K562 (cell line): Measurements from ENCODE around the gene GCDH. TPM values are rescaled to one million over a fixed set of nuclear protein-coding genes. Genes with fewer than 3 reads are reported as not detected.

Source experiments
- ATAC-seq: fragments of 200-7000 bp; cut with Tn5 transposase; 3 replicates; pipeline ENCODE4 v1.9.1; 2020; ENCODE audit warnings: moderate library complexity
- BruUV-seq: library from RNA; stranded (reverse); fragments of 400-500 nt; replicated peaks from 2 replicates; lab custom pipeline; 2021; lab: Mats Ljungman, UMichigan
- CTCF ChIA-PET: fragments of 300-600 bp; formaldehyde crosslinking; extraction: SDS; loops from one replicate; lab custom pipeline; 2021; ENCODE audit warnings: low intra/inter-chr PET ratio; lab: Yijun Ruan, JAX
- POLR2A ChIA-PET: fragments of 300-600, 350-650 bp; sonication (Branson Sonifier 250); formaldehyde crosslinking; extraction: SDS; loops from one replicate; lab custom pipeline; 2021; ENCODE audit warnings: antibody characterized with exemption, inconsistent platforms; lab: Yijun Ruan, JAX
- DNase-seq, 4 experiments: peaks; one replicate each; pipeline versions ENCODE4 v3.0.0 to v3.0.0-alpha.2; 2011 to 2018; ENCODE audit warnings: low spot score in 3 of 4, mixed read lengths in 3 of 4; ENCODE audit errors: extremely low read depth in 1 of 4
- FAIRE-seq: peaks from 2 replicates; lab custom pipeline; 2011; peaks lifted over from hg19 to GRCh38; lab: Jason Lieb, UNC
- H2AFZ ChIP-seq: 2 replicates; pipeline ENCODE4 v1.6.0; 2011; ENCODE audit warnings: low read depth, low read length, control low read depth, inconsistent platforms
- H3K27ac ChIP-seq: fragments of 200-600 bp; 3 replicates; pipeline ENCODE4 v1.8.0; 2011; ENCODE audit warnings: low read depth, mild to moderate bottlenecking, control low read depth, inconsistent platforms, low read length, moderate library complexity, mixed read lengths; ENCODE audit errors: extremely low read depth
- H3K27me3 ChIP-seq, 2 experiments: fragments of 300-600 bp in 1 of 2; 2 replicates in 1 of 2; 3 replicates in 1 of 2; pipeline versions ENCODE4 v1.6.0 to v1.8.0; 2011; ENCODE audit warnings: inconsistent platforms in 2 of 2, low read length in 2 of 2, mild to moderate bottlenecking in 1 of 2, mixed read lengths in 1 of 2, moderate library complexity in 1 of 2; ENCODE audit not compliant: control insufficient read depth in 2 of 2, insufficient read depth in 2 of 2
- H3K36me3 ChIP-seq: fragments of 300-600 bp; 3 replicates; pipeline ENCODE4 v1.8.0; 2011; ENCODE audit warnings: mild to moderate bottlenecking, low read length, inconsistent platforms; ENCODE audit not compliant: control insufficient read depth, insufficient read depth
- H3K4me1 ChIP-seq, 2 experiments: fragments of 200-600 bp in 1 of 2; replicated peaks in 1 of 2; 2 replicates in 1 of 2; 3 replicates in 1 of 2; pipeline versions ENCODE4 v1.5.1 to v1.8.0; 2011; ENCODE audit warnings: inconsistent platforms in 2 of 2, low read length in 2 of 2, mild to moderate bottlenecking in 1 of 2, mixed read lengths in 1 of 2, moderate library complexity in 1 of 2; ENCODE audit not compliant: control insufficient read depth in 2 of 2, insufficient read depth in 2 of 2
- H3K4me2 ChIP-seq: 2 replicates; pipeline ENCODE4 v1.6.1; 2011; ENCODE audit warnings: low read length, control low read depth, inconsistent platforms, mixed read lengths; ENCODE audit not compliant: insufficient read depth
- H3K4me3 ChIP-seq: fragments of 200-600 bp; sonication (generic), shearing (Covaris generic); 2 replicates; pipeline ENCODE4 v1.5.1; 2016; ENCODE audit warnings: control low read depth, inconsistent platforms
- H3K79me2 ChIP-seq: fragments of 200-600 bp; 3 replicates; pipeline ENCODE4 v1.8.0; 2011; ENCODE audit warnings: low read length, inconsistent platforms; ENCODE audit not compliant: control insufficient read depth, insufficient read depth
- H3K9ac ChIP-seq, 2 experiments: 2 replicates each; pipeline versions ENCODE4 v1.6.0 to v1.6.1; 2011; ENCODE audit warnings: low read depth in 2 of 2, low read length in 2 of 2, control low read depth in 1 of 2, inconsistent platforms in 1 of 2, mild to moderate bottlenecking in 1 of 2, mixed read lengths in 1 of 2; ENCODE audit not compliant: insufficient read depth in 1 of 2
- H3K9me1 ChIP-seq: one replicate; pipeline ENCODE4 v1.6.0; 2011; ENCODE audit warnings: inconsistent platforms, mild to moderate bottlenecking, low read length, moderate library complexity; ENCODE audit not compliant: control insufficient read depth, insufficient read depth
- H3K9me3 ChIP-seq: replicated peaks from 2 replicates; pipeline ENCODE4 v1.5.1; 2011; ENCODE audit warnings: low read depth, low read length, inconsistent platforms; ENCODE audit not compliant: control insufficient read depth, insufficient read depth
- H4K20me1 ChIP-seq: replicated peaks from 2 replicates; pipeline ENCODE4 v1.6.1; 2011; ENCODE audit warnings: low read length, inconsistent platforms, mixed read lengths; ENCODE audit not compliant: control insufficient read depth, insufficient read depth
- BRD4 ChIP-seq: fragments of 200-600 bp; sonication (generic); IDR thresholded peaks from 2 replicates; pipeline ENCODE4 v1.6.1; 2017; ENCODE audit warnings: inconsistent platforms
- PHTF2 ChIP-seq: fragments of 250-450 bp; sonication (Bioruptor Pico); IDR thresholded peaks from 2 replicates; pipeline ENCODE4 v1.5.0; 2021; ENCODE audit warnings: mild to moderate bottlenecking
- PRPF4 ChIP-seq: fragments of 200-400 bp; formaldehyde crosslinking; IDR thresholded peaks from one replicate; pipeline ENCODE4 v1.6.1; 2017; ENCODE audit warnings: low read length, low read depth, mild to moderate bottlenecking; ENCODE audit not compliant: insufficient read depth, poor library complexity, severe bottlenecking
- SAFB ChIP-seq: fragments of 200-400 bp; formaldehyde crosslinking; IDR thresholded peaks from 2 replicates; pipeline ENCODE4 v1.6.1; 2017; ENCODE audit warnings: low read depth, low read length, borderline replicate concordance
- SIX5 ChIP-seq, 2 experiments: IDR thresholded peaks; 2 replicates each; pipeline ENCODE4 v1.6.1; 2011; ENCODE audit warnings: low read length in 2 of 2, borderline replicate concordance in 1 of 2, low read depth in 1 of 2, mild to moderate bottlenecking in 1 of 2, moderate library complexity in 1 of 2; ENCODE audit not compliant: insufficient read depth in 1 of 2
- SMARCA4 ChIP-seq: fragments of 450-650 bp; IDR thresholded peaks from 2 replicates; pipeline ENCODE4 v1.6.1; 2016
- SMARCA5 ChIP-seq: fragments of 450-650 bp; IDR thresholded peaks from 2 replicates; pipeline ENCODE4 v1.6.1; 2016
- THRAP3 ChIP-seq: fragments of 450-650 bp; IDR thresholded peaks from 2 replicates; pipeline ENCODE4 v1.6.1; 2016; ENCODE audit warnings: mild to moderate bottlenecking, inconsistent platforms, borderline replicate concordance
- TRIM28 ChIP-seq: fragments of 450-650 bp; IDR thresholded peaks from 2 replicates; pipeline ENCODE4 v1.6.1; 2017
- ZNF143 ChIP-seq: sonication (generic); formaldehyde crosslinking; IDR thresholded peaks from 2 replicates; pipeline ENCODE4 v1.9.0; 2022; ENCODE audit warnings: mild to moderate bottlenecking, missing genetic modification reagents
- ZNF830 ChIP-seq: fragments of 250-450 bp; sonication (Bioruptor Pico); IDR thresholded peaks from 2 replicates; pipeline ENCODE4 v1.5.0; 2021; ENCODE audit warnings: mild to moderate bottlenecking
- ZSCAN29 ChIP-seq: fragments of 450-650 bp; IDR thresholded peaks from 2 replicates; pipeline ENCODE4 v1.6.1; 2017
- WGBS: fragments of 100-300 bp; shearing (Covaris generic); methylation state at CpG from one replicate; pipeline ENCODE4 v1.1.6; 2016; ENCODE audit warnings: low coverage, mixed read lengths; ENCODE audit not compliant: insufficient coverage; ENCODE audit errors: missing lambda C conversion rate; 5-methylcytosine and 5-hydroxymethylcytosine counted together
- in situ Hi-C: fragments of 300-500 bp; cut with MboI; formaldehyde crosslinking; loops from 4 replicates; pipeline ENCODE4 v1.15.0; 2018; ENCODE audit warnings: inconsistent platforms, mixed read lengths
- intact Hi-C: fragments of 100-400 bp; cut with micrococcal nuclease; formaldehyde crosslinking; loops from 2 replicates; pipeline ENCODE4 v1.14.2; 2022
- polyA plus RNA-seq, 8 experiments: library from polyadenylated mRNA; depleted of rRNA in 4 of 8; stranded (reverse) in 5 of 8; unstranded in 3 of 8; fragments of >200 nt; fragmentation: Nextera tagmentation in 2 of 8; fragmentation: Illumina TruSeq in 1 of 8; extraction: Ambion mirVana in 2 of 8; extraction: Trizol in 1 of 8; gene quantifications; 2 replicates each; pipeline versions ENCODE4 v1.2.1 to v1.2.3, GENCODE V29; 2011 to 2014; ENCODE audit warnings: inconsistent platforms in 1 of 8, missing spikeins in 1 of 8
- total RNA-seq, 7 experiments: library from RNA; depleted of rRNA in 6 of 7; stranded (reverse); fragments of >200 nt in 6 of 7; fragmentation: Illumina TruSeq in 2 of 7; extraction: Trizol in 2 of 7; gene quantifications; 2 replicates each; pipeline versions ENCODE4 v1.2.1 to v1.2.3, GENCODE V29; 2011 to 2021; ENCODE audit warnings: low replicate concordance in 1 of 7
- TF ChIP-seq, protein P1 (sequence below): fragments of 450-650 bp; IDR thresholded peaks from 2 replicates; pipeline ENCODE4 v1.6.1; 2016; ENCODE audit warnings: antibody characterized with exemption
- TF ChIP-seq, protein P2 (sequence below): fragments of 250-450 bp; sonication (Bioruptor Pico); IDR thresholded peaks from 2 replicates; pipeline ENCODE4 v1.5.0; 2021
- TF ChIP-seq, protein P3 (sequence below): fragments of 450-650 bp; IDR thresholded peaks from 2 replicates; pipeline ENCODE4 v1.6.1; 2018; ENCODE audit not compliant: partially characterized antibody

The GCDH gene
- total and polyA plus RNA-seq, 9 of the 15 experiments (the other 6 are each of a cell fraction or from before 2014, with no cell fraction given): 2.9 to 50.8 (median 19.1) TPM

DNA sequence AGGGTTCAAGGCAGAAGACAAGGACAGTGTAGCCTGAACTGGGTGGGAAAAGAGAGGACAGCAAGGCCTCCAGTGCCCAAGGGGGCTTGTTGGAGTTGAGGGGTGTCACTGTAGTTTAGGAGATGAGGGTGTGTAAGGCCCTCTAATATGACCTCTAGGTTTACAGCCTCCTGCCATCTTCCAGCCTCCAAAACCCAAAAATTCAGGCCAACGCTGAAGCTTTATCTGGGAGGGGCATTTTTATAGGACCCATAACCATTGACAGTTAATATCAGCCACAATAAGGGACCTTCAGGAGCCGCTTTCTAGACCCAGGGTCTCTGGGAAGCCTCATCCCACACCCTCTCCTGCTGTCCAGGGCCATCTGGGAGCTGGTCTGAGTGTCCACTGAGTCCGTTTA is 6.8 kb upstream of the GCDH start (continued):
- TF ChIP-seq PRPF4: no peak
- 0 out of 2 replicates have a peak, but pooled peaks have one; percentile 8 for TF ChIP-seq TRIM28
- peak; percentile 49; the same call in 1 of the 2 replicates for TF ChIP-seq BRD4
- 0 out of 2 replicates have a peak, but pooled peaks have one; percentile 28 for TF ChIP-seq THRAP3

DNA sequence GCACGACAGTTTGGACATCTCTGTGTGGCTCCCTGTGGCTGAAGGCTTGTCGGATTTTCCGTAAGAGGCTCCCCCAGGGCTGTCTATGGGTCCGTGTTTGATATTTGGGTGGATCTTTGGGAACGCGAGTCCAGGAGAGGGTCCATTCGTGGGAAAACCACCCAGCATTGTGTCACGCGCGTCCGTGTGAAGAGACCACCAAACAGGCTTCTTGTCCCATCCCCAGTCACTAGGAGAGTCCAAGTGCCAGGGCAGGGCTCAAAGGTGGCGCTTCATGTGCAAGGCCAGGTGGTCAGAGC is 6.4 kb upstream of the GCDH start:
- H3K4me1 ChIP-seq: peaks cover 45 to 90% of the 10 kb centered on the region in 2 experiments; a peak in 4 of 5 replicates
- H3K9me3 ChIP-seq: no peaks in the 10 kb centered on the region
- H2AFZ ChIP-seq: no peak overlapping the region; the same call in 1 of the 2 replicates
- no peaks in the 10 kb centered on the region for H3K27me3 ChIP-seq
- no peak for ATAC-seq
- H3K9me1 ChIP-seq: no peaks in the 10 kb centered on the region
- in situ Hi-C loops: no loop called here
- H3K79me2 ChIP-seq: peaks cover 78% of the 10 kb centered on the region
- BruUV-seq: no TSS peak
- CTCF ChIA-PET: interaction anchor here (1.2 to 1.3 kb wide), 2 partner anchors 80 to 81 kb away, joined by 6 to 7 read pairs; no protein-coding TSS in a partner anchor
- H3K4me2 ChIP-seq: peak overlapping the region; percentile 100
- H3K4me3 ChIP-seq: peak overlapping the region; percentile 70
- peaks cover 5% of the 10 kb centered on the region; the same call in 1 of the 2 replicates for H4K20me1 ChIP-seq
- peaks cover 30% of the 10 kb centered on the region for H3K36me3 ChIP-seq
- POLR2A ChIA-PET: interaction anchor here (0.5 to 5.9 kb wide), 14 partner anchors 12 to 212 kb away, joined by 3 to 37 read pairs (median 4); partner anchors contain the start of genes CALR, DAND5, RAD23A and SYCE2
- WGBS: 3% methylated on average over 12 of the region's 12 CpGs
- intact Hi-C loops: no loop called here
- H3K27ac ChIP-seq: peak overlapping the region; percentile 96
- DNase-seq: no peak
- no peak for FAIRE-seq
- H3K9ac ChIP-seq: peak overlapping the region; percentile 90 to 94
- TF ChIP-seq ZNF830 (CRISPR knock-in tag) (0 out of 2 replicates have a peak, but pooled peaks have one; percentile 17), ZSCAN29 (no peak), SAFB (peak; percentile 67; the same call in 1 of the 2 replicates), PHTF2 (0 out of 2 replicates have a peak, but pooled peaks have one; percentile 26), SMARCA4 (0 out of 2 replicates have a peak, but pooled peaks have one; percentile 8), SMARCA5 (0 out of 2 replicates have a peak, but pooled peaks have one; percentile 11), ZNF143 (0 out of 2 replicates have a peak, but pooled peaks have one; percentile 19), SIX5 (IDR thresholded peaks at IDR 0.05; ENCODE audit: borderline replicate concordance in 1 of 2, insufficient read depth in 1 of 2, low read depth in 1 of 2, low read length in 2 of 2) (0 out of 4 replicates have a peak, but pooled peaks of 1 of the 2 experiments have one; percentile 3)
- TF ChIP-seq, protein P1, sequence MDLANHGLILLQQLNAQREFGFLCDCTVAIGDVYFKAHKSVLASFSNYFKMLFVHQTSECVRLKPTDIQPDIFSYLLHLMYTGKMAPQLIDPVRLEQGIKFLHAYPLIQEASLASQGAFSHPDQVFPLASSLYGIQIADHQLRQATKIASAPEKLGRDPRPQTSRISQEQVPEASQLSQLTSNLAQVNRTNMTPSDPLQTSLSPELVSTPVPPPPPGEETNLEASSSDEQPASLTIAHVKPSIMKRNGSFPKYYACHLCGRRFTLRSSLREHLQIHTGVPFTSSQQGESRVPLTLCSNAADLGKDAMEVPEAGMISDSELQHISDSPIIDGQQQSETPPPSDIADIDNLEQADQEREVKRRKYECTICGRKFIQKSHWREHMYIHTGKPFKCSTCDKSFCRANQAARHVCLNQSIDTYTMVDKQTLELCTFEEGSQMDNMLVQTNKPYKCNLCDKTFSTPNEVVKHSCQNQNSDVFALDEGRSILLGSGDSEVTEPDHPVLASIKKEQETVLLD: peak; percentile 11; the same call in 1 of the 2 replicates
- TF ChIP-seq, protein P2, sequence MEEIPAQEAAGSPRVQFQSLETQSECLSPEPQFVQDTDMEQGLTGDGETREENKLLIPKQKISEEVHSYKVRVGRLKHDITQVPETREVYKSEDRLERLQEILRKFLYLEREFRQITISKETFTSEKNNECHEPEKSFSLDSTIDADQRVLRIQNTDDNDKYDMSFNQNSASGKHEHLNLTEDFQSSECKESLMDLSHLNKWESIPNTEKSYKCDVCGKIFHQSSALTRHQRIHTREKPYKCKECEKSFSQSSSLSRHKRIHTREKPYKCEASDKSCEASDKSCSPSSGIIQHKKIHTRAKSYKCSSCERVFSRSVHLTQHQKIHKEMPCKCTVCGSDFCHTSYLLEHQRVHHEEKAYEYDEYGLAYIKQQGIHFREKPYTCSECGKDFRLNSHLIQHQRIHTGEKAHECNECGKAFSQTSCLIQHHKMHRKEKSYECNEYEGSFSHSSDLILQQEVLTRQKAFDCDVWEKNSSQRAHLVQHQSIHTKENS (CRISPR knock-in tag): no peak
- TF ChIP-seq, protein P3, sequence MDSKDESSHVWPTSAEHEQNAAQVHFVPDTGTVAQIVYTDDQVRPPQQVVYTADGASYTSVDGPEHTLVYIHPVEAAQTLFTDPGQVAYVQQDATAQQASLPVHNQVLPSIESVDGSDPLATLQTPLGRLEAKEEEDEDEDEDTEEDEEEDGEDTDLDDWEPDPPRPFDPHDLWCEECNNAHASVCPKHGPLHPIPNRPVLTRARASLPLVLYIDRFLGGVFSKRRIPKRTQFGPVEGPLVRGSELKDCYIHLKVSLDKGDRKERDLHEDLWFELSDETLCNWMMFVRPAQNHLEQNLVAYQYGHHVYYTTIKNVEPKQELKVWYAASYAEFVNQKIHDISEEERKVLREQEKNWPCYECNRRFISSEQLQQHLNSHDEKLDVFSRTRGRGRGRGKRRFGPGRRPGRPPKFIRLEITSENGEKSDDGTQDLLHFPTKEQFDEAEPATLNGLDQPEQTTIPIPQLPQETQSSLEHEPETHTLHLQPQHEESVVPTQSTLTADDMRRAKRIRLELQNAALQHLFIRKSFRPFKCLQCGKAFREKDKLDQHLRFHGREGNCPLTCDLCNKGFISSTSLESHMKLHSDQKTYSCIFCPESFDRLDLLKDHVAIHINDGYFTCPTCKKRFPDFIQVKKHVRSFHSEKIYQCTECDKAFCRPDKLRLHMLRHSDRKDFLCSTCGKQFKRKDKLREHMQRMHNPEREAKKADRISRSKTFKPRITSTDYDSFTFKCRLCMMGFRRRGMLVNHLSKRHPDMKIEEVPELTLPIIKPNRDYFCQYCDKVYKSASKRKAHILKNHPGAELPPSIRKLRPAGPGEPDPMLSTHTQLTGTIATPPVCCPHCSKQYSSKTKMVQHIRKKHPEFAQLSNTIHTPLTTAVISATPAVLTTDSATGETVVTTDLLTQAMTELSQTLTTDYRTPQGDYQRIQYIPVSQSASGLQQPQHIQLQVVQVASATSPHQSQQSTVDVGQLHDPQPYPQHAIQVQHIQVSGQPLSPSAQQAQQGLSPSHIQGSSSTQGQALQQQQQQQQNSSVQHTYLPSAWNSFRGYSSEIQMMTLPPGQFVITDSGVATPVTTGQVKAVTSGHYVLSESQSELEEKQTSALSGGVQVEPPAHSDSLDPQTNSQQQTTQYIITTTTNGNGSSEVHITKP: peak; percentile 33
